ENCODE measurements around the gene EEF1G.
"Not testable (repeated sequence)": the region's sequence is repeated elsewhere in the genome, so short reads cannot be mapped to it uniquely, and the experiment has no call there.

DNA sequence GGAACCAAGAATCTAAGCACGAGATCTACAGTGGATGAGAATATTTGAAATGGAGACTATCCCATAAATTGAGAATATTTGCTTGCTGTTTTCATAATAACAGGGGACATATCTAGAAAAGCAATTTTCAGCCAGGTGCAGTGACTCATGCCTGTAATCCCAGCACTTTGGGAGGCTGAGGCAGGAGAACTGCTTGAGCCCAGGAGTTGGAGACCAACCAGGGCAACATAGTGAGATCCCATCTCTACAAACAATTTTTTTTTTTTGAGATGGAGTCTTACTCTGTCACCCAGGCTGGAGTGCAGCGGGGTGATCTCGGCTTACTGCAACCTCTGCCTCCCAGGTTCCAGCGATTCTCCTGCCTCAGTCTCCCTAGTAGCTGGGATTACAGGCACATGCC is 8.0 kb upstream of the EEF1G start:
- TF ChIP-seq, protein P1, sequence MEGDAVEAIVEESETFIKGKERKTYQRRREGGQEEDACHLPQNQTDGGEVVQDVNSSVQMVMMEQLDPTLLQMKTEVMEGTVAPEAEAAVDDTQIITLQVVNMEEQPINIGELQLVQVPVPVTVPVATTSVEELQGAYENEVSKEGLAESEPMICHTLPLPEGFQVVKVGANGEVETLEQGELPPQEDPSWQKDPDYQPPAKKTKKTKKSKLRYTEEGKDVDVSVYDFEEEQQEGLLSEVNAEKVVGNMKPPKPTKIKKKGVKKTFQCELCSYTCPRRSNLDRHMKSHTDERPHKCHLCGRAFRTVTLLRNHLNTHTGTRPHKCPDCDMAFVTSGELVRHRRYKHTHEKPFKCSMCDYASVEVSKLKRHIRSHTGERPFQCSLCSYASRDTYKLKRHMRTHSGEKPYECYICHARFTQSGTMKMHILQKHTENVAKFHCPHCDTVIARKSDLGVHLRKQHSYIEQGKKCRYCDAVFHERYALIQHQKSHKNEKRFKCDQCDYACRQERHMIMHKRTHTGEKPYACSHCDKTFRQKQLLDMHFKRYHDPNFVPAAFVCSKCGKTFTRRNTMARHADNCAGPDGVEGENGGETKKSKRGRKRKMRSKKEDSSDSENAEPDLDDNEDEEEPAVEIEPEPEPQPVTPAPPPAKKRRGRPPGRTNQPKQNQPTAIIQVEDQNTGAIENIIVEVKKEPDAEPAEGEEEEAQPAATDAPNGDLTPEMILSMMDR (conservative IDR thresholded peaks at IDR 0.05): not testable (repeated sequence)
- not testable (repeated sequence) for TF ChIP-seq EZH2 (IDR thresholded peaks at IDR 0.05; ENCODE audit: low read depth)
